Occipital lobe (tissue), 2 donors: ENCODE results near the gene SH2D1B. TPM values are rescaled to one million over a fixed set of nuclear protein-coding genes. Genes with fewer than 3 reads are reported as not detected.
"Not testable (repeated sequence)": the region's sequence is repeated elsewhere in the genome, so short reads cannot be mapped to it uniquely, and the experiment has no call there.

Experiments
- DNase-seq: peaks from one replicate; lab custom pipeline; 2025; lab: John Stamatoyannopoulos, UW
- total RNA-seq: library from RNA; depleted of rRNA; stranded (reverse); fragments of >200 nt; gene quantifications from one replicate; pipeline ENCODE4 v1.2.3, GENCODE V29; 2014

Gene SH2D1B
- total RNA-seq, 1 donor from 2014 or later, result not detected

GRCh38 chr1:162363823-162364222 is 48.1 kb downstream of the SH2D1B start:
- no peak for DNase-seq

- DNase-seq, result no peak
Observed at GRCh38 chr1:162361349-162361748, 50.6 kb downstream of the SH2D1B start.

GRCh38 chr1:162360874-162361260 is 51.1 kb downstream of the SH2D1B start:
- DNase-seq, result no peak

- DNase-seq, result no peak
Observed at GRCh38 chr1:162360237-162360873, 51.6 kb downstream of the SH2D1B start.

- no peak for DNase-seq
Observed at GRCh38 chr1:162359523-162360236, 52.3 kb downstream of the SH2D1B start.

GRCh38 chr1:162358928-162359327 is 53.0 kb downstream of the SH2D1B start:
- DNase-seq, result no peak

- no peak for DNase-seq
Observed at GRCh38 chr1:162357681-162358266, 54.2 kb downstream of the SH2D1B start.

- no peak for DNase-seq
Observed at GRCh38 chr1:162353702-162354101, 58.2 kb downstream of the SH2D1B start.

GRCh38 chr1:162353078-162353477 is 58.9 kb downstream of the SH2D1B start:
- no peak for DNase-seq

- not testable (repeated sequence) for DNase-seq
Observed at GRCh38 chr1:162351874-162352273, 60.1 kb downstream of the SH2D1B start.

- no peak for DNase-seq
Observed at GRCh38 chr1:162351246-162351842, 60.6 kb downstream of the SH2D1B start.

GRCh38 chr1:162349635-162350330 is 62.2 kb downstream of the SH2D1B start:
- DNase-seq, result no peak

- DNase-seq, result no peak
Observed at GRCh38 chr1:162347281-162347680, 64.7 kb downstream of the SH2D1B start.

Other genes starting within 250 kb of the SH2D1B start
- gene SPATA46, start 35.3 kb downstream of the SH2D1B start, total RNA-seq, result not detected
- gene C1orf226, start 30.4 kb downstream of the SH2D1B start, total RNA-seq, result 1.1 TPM
- 48.4 TPM for gene UHMK1, start 85.7 kb upstream of the SH2D1B start, total RNA-seq
- 45.7 TPM for gene UAP1, start 149.6 kb upstream of the SH2D1B start, total RNA-seq
- gene DDR2, start 220.3 kb upstream of the SH2D1B start, total RNA-seq, result 7.5 TPM